NCI-H1694 treated with DMSO at 0.1 percent for 48 hours (cell line): ENCODE measurements around the gene CENPK.
"Not testable (repeated sequence)": the region's sequence is repeated elsewhere in the genome, so short reads cannot be mapped to it uniquely, and the experiment has no call there.

Experiments used
- DNase-seq: peaks from one replicate; lab custom pipeline; 2025; lab: John Stamatoyannopoulos, UW

CENPK gene, protein sequence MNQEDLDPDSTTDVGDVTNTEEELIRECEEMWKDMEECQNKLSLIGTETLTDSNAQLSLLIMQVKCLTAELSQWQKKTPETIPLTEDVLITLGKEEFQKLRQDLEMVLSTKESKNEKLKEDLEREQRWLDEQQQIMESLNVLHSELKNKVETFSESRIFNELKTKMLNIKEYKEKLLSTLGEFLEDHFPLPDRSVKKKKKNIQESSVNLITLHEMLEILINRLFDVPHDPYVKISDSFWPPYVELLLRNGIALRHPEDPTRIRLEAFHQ

DNA sequence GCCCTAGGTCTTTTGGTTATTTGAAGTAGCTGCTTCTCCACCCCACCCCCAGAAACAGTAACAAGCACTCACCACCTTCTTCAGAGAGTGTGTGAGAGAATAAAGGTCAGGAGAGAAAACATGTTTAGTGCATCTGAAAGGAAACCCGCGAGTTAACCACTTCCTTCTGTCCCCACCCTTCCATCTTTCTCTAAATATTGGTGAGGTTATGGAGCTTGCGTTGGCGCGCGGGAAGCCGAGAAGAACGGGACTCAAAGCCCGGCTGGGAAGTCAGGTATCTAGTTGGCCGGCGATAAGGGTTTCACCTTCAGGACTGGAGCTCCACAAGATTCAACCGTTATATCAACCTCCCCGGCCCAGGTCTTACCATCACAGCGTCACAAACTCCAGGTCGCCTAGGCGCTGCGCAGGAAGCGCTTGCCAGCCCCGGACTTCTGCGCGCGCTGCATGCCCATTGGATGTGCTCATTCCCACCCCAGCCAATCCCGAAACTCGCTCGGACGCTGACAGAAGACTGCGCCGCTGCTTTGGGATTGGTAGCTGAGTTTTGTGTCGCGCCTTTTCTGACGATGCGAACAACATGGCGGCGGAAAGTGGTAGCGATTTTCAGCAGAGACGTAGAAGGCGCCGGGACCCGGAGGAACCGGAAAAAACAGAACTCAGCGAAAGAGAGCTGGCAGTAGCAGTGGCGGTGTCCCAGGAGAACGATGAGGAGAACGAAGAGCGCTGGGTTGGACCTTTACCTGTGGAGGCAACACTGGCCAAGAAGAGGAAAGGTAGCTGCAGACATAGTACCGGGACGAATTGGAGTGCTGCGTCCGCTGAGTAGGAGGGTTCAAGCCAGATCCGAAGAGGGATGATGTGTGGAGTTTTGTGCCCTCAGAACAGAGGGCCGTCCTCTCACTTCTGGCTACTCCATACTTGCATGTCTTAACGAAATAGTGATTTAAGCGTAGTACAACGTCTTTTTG, at the start of gene CENPK, which contains the start of gene PPWD1:
Gene CENPK, minus strand, starts transcription at position 438 of the 971 bp plus-strand sequence. CDS start 8,261 bp downstream, outside the sequence.
Gene PPWD1, plus strand, starts transcription at position 566 of the 971 bp plus-strand sequence. Its CDS starts 15 bp downstream, at position 581.
- peak; percentile 91 for DNase-seq

DNA sequence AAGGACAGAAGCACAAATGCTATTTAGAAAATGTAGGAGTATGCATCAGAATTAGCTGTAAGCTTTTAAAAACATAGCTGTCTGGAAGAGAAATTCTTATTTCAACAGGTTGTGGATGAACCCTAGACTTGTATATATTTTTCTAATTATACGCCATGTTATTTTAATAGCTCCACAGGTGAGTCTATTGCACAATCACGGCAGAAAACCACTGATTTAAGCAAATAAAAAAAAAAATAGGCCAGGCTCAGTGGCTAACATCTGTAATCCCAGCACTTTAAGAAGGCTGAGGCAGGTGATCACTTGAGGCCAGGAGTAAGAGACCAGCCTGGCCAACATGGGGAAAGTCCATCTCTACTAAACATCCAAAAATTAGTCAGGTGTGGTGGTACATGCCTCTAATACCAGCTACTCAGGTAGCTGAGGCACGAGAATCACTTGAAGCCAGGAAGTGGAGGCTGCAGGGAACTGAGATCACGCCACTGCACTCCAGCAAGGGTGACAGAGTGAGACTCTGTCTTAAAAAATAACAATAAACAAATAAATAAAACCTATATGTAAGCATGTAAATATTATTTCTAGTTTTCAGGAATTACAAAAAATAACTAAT, 49.4 kb upstream of the CENPK start:
- DNase-seq: no peak

DNA sequence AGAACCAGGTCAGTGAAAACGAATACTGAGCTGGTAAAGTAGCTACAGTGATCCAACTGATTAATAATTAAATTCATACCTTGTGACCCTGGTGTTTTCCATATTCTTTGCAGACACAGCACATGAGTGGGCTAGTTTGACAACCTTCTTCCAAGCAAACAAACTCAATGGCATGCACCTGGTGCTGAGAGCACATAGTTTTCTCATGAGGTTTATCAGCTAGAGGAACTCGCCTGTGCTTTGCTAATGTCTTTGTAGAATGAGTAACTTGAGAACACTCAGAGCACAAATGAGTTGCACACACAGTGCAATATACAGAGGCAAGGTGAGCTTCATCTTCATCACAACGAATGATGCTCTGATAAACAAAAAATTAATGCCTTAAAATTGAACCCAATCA, 48.6 kb upstream of the CENPK start:
- DNase-seq: no peak

DNA sequence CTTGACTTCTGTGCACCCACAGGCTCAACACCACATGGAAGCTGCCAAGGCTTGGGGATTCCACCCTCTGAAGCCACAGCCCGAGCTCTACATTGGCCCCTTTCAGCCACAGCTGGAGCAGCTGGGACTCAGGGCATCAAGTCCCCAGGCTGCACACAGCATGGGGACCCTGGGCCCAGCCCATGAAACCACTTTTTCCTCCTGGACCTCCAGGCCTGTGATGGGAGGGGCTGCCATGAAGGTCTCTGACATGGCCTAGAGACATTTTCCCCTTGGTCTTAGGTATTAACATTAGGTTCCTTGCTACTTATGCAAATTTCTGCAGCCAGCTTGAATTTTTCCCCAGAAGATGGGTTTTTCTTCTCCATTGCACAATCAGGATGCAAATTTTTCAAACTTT, 38.8 kb upstream of the CENPK start:
- DNase-seq: not testable (repeated sequence)

DNA sequence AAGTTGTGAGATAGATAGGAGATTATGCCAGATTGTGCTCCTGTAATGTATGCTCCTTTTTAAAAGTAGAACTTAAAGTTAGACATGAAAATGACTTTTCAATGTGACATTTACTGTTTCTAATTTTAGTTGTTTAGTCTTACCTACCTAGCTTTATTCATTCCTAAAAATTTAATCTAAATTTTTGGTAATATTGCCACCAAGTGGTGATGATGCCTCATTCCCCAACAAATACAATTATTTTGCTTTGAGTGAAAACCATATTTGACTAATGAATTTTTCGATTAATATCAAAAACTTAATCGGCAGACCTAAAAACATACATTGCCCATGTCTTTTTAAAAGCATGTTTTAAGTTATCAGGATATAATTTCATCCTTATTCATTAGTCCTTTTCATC, 25.7 kb upstream of the CENPK start:
- no peak for DNase-seq

DNA sequence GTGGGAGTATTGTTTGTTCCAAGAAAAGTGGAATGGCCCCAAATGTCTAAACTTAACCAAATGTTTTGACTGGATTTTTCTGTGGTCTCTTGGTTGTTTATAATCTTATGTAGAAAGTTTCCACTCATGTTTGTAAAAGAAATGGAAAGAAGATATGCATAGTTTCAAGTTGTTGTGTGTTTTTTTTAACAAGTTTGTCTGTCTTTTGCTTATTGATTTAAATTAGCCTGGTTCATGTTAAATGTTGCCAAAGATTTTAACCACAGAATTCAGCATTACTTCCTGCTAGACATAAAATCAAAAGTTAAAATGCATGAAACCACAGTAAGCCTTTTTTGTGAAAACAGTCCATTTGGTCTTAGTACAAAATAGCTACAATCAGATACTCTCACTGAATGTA, 14.2 kb upstream of the CENPK start:
- DNase-seq: no peak

DNA sequence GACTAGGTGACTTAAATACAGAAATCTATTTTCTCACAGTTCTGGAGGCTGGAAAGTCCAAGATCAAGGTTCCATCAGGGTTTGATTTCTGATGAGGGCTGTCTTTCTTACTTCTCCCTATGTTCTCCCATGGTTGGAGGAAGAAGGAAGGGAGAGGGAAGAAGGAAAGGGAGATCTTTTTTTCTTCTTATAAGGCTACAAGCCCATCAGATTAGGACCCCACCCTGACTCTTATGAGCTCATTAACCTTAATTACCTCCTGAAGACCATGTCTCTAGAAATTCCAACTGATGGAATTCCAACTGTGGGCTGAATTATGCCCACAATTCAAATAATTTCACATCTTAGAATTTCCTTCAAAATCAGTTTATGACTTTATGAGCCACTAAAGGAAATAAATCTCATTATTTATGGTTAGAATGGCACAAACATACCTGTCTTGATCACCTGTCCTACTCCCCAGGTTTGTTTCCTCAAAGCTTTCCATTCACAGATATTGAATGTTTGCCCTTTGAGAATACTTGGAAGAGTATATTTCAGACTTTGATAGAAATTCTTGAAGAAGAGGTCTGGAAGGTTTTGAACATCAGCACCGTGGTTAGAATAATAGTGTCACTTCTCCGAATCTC, 7.7 kb upstream of the CENPK start:
- no peak for DNase-seq

DNA sequence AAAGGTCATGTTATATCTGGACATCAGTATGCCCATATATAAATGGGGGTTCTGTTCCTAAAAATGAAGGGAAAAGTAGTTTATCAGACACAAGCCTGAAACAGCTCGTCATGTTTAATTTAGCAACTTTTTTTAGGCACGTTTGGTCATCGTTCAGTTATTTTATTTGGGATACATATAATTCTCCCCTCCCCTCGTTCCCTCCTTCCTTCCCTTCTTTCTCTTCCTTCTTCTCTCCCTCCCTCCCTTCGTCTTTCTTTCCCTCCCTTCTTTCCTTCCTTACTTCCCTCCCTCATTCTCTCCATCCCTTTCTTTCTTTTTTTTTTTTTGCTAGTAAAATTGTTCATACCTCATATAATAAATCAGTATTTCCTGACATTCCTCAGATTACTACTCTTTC, 3.5 kb upstream of the CENPK start:
- no peak for DNase-seq

DNA sequence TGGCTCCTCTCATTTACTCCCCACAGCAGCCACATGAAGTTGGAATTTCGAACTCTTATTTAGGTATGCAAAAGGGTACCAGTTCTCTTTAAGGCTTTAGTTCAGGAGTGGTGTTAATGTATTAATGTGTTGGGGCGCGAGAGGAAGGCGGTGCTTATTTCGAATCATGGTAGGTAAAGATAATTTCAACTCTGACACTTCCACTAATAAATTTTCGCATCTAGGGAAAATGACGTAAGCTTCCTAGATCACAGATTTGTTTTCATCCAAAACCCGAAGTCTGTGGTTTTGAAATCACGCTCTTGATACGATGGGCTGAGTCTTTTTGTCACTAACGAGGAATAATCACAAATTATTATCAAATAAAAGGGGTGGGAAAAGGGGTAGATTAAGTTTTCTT, 809 bp upstream of the CENPK start:
- no peak for DNase-seq

DNA sequence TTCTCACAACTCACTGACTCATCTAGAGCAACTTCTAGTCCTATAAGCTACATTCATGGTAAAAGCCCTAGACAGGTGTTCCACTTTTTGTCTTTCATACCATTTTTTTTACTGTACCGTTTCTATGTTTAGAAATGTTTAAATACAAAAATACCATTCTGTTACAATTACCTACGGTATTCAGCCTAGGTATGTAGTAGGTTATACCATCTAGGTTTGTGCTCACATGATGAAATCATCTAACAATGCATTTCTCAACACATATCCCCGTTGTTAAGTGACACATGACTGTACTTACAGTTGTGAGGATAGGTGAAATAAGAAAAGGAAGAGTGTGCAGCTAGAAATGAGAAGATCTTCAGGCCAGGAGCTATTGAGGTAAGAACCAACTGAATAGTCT, 6.2 kb downstream of the CENPK start:
- no peak for DNase-seq

DNA sequence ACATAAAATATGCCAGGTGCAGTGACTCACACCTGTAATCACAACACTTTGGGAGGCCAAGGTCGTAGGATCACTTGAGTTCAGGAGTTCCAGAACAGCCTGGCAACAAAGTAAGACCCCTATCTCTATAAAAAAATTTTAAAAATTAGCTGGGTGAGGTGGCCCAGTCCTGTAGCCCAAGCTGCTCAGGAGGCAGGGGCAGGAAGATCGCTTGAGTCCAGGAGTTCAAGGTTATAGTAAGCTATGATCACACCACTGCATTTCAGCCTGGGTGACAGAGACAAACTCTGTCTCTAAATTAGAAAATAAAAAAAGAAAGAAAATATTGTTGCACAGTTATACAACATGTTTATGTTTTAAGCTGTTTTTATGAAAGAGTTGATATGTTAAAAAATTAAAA, 6.8 kb downstream of the CENPK start:
- no peak for DNase-seq

DNA sequence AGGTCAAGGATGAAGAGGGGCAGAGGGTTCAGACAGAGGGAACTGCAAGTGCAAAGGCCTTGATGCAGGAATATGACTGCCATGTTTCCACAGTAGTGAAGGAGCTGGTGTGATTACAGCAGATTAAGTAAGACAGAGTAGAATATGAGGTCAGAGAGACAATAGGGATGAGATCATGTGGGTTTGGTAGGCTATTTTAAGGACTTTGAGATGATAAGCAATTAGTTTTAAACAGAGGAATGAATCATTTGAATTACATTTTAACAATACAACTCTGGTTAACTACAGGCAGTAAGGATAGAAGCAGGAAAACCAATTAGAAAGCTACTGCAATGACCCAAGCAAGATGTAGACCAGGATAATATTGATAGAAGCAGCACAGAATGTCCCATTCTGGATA, 7.7 kb downstream of the CENPK start:
- no peak for DNase-seq

DNA sequence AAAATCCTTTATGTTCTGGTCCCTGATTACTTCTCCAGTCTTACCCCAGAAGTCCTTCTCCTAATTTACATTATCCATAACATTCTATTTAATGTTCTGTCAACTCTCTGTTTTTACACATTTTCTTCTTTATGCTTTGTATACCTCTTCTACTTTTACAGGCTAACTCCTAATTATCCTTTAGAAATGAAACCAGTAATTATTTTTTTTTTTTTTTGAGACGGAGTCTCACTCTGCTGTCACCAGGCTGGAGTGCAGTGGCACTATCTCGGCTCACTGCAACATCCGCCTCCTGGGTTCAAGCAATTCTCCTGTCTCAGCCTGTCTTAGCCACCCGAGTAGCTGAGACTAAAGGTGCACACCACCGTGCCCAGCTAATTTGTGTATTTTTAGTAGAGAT, 9.0 kb downstream of the CENPK start:
- no peak for DNase-seq

DNA sequence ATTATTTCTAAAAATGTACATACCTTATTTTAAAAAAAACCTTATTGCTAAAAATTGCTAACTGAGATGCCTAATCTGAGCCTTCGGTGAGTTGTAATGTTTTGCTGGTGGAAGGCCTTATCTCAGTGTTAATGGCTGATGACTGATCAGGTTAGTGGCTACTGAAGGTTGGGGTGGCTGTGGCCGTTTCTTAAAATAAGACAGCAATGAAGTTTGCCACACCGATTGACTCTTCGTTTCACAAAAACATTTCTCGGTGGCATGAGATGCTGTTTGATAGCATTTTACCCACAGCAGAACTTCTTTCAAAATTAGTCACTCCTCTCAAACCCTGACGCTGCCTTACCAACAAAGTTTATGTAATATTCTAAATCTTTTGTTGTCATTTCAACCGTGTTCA, 14.7 kb downstream of the CENPK start:
- DNase-seq: no peak

DNA sequence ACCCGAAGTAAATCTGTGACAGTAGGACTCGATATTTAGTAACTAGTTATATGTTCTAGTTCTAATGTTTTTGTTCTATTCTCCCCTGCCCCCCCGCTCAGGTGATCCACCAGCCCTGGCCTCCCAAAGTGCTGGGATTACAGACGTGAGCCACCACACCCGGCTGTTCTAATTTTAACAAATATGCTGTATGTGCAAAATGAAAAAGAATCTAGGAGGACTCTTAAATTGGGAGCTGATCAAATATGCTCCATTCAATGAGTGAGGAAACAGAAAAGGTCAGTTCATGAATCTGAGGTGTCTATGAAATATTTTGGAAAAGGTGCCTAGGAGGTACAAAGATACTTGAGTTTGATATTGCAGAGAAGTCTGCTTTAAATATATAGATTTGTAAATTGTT, 16.8 kb downstream of the CENPK start:
- no peak for DNase-seq

DNA sequence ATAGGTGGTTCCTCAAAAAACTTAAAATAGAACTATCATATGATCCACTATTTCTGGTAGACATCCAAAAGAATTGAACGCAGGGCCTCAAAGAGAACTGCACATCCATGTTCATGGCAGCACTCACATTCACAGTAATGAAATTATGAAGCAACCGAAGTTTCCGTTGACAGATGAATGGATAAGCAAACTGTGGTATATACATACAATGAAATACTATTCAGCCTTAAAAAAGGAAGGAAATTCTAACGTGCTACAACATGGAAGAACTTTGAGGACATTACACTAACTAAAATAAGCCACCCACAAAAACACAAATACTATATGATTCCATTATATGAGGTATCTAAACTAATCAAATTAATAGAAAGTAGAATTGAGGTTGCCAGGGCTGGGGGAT, 18.5 kb downstream of the CENPK start:
- DNase-seq: no peak

DNA sequence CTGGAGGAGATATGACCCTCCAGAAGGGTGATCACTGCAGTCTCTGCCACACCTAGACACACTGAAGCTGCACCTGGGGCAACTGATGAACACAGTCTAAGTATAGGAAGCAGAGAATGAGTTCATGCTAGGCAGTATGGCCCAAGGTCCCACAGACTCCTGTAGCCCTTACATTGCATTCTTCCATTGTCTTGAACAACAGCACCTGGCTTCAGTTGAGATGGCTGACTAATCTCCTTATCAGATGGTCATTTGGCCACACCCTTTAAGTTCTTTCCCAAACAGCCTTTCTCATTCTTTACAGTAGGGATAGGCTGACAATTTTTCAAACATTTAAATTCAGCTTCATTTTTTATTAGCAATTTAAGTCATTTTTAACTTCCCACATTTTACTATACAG, 23.1 kb downstream of the CENPK start:
- DNase-seq: no peak

DNA sequence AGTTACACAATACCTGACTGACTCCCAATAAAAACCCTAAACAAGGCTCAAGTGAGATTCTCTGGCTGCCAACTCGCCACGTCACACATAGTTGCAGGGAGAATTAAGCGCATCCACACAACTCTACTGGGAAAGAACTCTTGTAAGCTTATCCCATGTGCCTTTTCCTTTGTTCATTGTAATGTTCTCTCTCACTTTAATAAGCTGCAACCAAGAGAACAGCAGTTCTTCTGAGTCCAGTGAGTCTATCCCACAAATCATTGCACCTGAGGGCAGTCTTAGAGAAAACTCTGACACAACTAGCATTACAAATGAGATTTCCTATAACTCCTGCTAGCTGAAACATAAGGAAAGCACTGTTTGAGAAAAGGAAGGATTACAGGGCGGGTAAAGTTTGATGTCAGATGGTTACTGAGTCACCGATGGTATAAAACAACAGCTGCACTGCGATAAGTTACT, 27.4 kb downstream of the CENPK start:
- DNase-seq: no peak

DNA sequence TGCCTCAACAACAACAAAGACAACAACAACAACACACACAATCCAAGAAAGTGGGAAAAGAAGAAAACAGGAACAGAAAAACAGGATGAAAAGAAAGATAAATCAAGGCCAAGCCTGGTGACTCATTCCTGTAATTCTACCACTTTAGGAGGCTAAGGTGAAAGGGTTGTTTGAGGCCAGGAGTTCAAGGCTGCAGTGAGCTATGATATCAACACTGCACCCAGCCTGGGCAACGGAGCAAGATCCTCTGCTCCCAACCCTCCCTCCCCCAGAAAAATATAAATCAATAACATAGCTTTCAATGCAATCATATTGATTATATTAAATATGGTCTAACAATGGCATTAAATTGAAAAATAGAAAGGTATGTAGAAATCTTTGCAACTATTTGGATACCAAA, 32.1 kb downstream of the CENPK start:
- DNase-seq: no peak

DNA sequence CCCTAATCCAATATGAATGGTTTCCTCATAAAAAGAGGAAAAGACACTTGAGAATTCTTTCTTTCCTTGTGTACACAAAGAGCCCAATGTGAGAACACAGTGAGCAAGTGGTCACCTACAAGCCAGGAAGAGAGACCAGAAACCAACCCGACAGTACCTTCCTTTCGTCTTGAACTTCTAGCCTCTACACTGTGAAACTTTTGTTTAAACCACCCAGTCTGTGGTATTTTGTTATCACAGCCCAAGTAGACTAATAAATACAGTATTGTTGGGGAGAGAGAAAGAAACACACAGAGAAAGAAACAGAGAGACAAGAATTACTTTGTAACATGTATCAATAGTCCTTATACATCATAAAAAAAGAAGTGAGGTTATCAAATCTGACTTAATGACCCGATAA, 37.2 kb downstream of the CENPK start:
- no peak for DNase-seq

DNA sequence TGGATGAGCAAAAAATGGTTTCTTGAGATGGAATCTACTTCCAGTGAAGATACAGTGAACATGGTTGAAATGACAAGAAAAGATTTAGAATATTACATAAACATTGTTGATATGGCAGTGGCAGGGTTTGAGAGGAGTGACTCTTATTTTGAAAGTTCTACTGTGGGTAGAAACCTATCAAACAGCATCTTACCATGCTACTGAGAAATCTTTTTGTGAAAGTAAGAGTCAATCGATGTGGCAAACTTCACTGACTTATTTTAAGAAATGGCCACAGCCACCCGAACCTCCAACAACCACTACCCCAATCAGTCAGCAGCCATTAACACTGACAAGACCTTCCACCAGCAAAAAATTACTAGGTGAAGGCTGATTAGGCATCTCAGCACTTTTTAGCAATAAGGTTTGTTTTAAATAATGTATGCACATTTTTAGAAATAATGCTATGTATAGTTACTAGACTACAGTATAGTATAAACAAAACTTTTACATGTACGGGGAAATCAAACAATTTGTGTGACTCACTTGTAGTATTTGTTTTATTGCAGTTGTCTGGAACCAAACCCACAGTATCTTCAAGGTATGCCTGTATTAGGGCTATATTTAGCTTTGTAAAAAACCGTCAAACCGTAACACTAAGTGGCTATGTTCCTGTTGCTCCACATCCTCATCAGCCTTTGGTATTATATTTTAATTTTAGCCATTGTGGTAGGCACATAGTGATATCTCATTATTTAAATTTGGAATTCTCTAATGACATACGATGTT, 50.6 kb downstream of the CENPK start:
- no peak for DNase-seq
